NCI-H748 (cell line): ENCODE measurements around the gene LRMDA.
A peak's percentile ranks its signal among the peaks of the same experiment; 100 is the strongest.

Experiments
- DNase-seq: peaks from one replicate; lab custom pipeline; 2025; ENCODE audit not compliant: unreplicated experiment; lab: John Stamatoyannopoulos, UW

LRMDA gene

DNA sequence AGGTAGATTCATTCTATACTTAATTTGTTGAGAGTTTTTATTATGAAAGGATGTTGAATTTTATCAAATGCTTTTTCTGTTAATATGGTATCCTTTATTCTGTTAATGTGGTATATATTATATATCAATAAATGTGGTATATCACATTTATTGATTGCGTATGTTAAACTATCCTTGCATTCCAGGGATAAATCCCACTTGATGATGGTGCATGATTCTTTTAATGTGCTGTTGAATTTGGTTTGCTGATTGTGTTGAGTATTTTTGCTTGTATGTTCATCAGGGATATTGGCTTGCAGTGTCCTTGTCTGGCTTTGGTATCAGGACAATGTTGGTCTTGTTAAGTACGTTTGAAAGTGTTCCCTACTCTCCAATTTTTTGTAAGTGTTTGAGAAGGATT is 11.9 kb downstream of the LRMDA start:
- no peak for DNase-seq

DNA sequence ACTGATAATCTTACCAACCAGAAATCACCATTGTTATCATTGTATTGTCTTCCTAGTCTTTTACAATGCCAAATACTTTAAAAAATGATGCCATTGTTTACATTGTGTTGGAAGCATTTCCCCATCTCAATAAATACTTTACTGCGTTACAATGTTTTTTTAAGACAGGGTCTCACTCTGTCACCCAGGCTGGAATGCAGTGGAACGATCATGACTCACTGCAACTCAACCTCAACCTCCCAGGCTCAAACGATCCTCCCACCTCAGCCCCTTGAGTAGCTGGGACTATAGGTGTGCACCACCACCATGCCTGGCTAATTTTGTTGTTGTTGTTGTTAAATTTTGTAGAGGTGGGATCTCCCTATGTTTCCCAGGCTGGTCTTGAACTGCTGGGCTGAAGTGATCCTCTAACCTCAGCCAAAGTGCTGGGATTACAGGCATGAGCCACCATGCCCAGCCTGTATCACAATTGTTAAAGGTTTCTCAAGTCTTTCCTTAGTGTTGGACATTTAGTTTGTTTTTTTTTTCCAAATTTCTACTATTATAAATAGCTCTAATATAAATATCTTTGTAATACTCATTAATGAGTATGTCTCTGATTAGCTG is 13.5 kb downstream of the LRMDA start:
- DNase-seq, result no peak

- DNase-seq, result no peak
These were observed 15.1 kb downstream of the LRMDA start for GRCh38 chr10:75446508-75446907.

GRCh38 chr10:75448166-75448565 is 16.7 kb downstream of the LRMDA start:
- no peak for DNase-seq

- peak; percentile 73 for DNase-seq
These were observed 18.1 kb downstream of the LRMDA start for GRCh38 chr10:75449382-75450074.

GRCh38 chr10:75450075-75450445 is 18.6 kb downstream of the LRMDA start:
- peak; percentile 73 for DNase-seq

GRCh38 chr10:75450644-75451640 is 19.5 kb downstream of the LRMDA start:
- DNase-seq, result peak; percentile 53

GRCh38 chr10:75451831-75452230 is 20.4 kb downstream of the LRMDA start:
- peak; percentile 36 for DNase-seq

GRCh38 chr10:75452997-75453396 is 21.6 kb downstream of the LRMDA start:
- DNase-seq, result no peak

DNA sequence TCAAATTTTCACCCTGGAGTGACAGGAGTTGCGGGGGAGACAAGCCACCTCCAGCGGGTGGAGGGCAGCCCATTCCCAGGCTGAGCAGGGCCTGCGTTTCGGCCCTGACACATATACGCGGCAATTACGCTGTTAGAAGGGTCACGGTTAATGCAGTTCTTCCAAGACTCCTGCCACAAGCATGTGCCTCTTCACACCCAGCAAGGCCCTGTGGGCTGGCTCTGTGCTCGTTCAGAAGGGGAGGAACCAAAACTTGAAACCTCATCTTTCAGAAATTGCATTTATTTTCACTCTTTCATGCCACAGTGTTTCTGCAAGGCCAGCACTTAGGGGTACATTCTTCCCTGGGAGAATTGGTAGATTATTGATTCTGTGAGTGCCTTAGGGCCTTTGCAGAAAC is 24.7 kb downstream of the LRMDA start:
- no peak for DNase-seq

- DNase-seq, result no peak
These were observed 28.6 kb downstream of the LRMDA start for GRCh38 chr10:75460059-75460458.

DNA sequence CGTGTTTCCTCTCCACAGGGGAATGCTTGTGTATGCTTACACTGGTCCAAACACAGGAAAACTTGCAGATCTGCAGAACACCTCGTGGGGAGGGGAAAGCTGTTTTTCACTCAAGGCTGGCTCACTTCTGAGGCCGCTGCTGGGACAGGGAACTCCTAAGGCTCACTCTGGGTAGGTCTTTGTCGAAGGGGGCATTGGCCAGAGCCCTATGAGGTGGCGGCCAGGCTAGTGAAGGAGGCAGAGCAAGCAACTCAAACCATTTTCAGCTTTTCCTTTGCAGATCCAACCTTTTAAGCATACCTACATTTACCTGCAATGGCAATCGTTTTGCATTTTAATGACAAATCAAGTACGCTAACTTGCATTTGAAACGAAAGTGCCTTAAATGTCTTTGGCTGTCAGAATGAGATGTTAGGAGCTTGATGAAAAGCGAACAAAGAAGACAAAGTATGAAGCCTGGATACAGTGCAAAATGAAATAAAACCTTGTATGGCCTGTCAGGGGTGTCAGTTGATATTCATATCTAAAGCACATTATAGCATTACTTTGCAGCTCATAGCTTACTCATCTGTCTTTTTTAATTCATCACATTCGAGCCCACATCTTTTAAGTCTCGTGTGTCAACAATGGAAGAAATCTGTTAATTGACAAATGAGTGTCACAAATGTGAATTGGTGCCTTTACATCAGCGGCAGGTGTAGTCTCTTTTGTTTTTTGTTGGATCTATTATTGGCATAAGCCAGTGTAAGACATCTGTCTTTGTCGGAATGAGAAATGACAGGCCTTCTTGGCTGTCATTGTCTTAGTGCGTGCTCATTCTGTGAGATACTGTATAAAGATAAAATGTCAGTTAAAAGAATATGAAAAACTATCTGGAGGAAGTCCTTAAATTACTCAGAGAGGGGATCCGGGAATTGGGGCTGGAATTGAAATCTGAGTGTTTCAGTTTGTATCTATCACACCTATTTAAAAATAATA is 30.5 kb downstream of the LRMDA start:
- DNase-seq, result peak; percentile 44

GRCh38 chr10:75462865-75463264 is 31.4 kb downstream of the LRMDA start:
- DNase-seq, result no peak

DNA sequence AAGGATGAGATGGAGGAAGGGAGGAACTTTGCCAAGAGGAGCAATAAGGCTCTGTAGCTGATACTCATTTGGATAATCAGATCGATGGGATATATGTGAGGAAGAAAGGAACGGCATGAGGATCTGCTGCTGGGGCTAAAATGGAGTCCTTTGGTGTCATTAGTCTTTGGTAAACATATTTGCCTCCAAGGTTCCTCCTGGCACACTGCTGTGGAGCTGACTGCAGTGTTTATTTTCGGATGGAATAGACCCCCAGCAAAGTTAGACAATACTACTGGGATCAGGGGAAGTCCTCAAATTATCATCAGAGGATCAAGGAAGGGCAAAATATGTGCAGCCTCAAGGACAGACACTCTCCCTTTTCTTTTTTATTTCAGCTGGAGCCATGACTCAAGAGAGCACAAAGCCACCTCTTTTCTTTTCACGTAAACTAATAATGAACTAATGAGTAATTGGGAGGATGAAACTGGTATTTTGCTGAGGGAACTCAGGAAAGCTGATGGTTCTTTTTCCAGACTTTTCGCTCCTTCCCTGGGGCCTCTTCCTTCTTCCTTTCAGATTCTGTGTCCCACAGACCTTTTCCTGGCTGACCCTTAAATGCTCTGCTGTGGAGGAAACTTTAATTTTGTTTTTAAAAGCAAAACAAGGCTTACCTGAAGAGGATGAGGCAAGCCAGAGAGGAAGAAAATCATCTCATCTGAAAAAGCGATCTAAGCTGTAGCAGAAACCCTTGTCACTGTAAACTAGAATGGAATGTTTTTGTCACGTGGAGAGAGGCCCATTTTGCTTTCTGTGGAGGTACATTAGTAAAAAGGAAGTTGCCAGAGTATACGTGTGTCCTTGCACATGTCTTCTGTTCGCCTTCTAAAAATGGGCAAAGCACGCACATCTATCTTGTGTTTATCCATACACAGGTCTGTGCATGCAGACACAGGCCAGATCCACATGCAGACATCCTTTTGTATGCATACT is 33.3 kb downstream of the LRMDA start:
- DNase-seq, result no peak

DNA sequence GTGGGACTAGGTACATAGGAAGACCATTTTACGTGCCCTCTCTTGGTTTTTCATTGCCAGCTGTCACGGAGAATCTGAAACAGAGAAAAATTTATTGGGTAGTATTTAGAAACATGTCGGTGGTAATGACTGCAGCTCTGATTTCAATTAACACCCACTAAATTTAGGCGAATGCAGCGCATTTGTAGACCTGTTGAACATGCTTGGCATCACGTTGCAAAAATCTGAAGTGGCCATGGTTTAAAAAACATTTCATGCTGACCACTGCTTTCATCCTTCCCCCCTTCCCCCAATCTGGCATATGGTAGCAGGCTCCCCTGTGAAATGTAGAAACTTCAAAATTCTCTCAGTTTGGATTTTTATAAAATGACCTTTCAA is 34.0 kb downstream of the LRMDA start:
- no peak for DNase-seq

GRCh38 chr10:75466001-75466400 is 34.6 kb downstream of the LRMDA start:
- no peak for DNase-seq

DNA sequence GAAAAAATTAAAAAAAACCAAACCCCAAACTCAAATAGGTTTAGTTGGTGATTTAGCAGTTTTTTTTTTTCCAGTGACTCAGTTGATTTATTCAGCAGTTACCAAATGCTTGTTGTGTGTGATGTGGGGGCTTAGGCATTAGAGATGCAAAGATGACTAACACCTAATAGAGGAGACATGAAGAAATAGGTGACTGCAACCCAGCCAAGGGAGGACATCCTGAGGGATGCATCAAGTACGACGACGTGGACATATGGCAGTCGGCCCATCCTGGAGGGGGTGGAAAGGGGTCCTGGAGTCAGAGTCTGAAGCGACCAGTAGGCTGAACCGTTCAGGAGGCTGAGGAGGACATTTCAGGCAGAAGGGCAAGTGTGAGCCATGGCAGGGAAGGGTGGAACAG is 35.5 kb downstream of the LRMDA start:
- no peak for DNase-seq

DNA sequence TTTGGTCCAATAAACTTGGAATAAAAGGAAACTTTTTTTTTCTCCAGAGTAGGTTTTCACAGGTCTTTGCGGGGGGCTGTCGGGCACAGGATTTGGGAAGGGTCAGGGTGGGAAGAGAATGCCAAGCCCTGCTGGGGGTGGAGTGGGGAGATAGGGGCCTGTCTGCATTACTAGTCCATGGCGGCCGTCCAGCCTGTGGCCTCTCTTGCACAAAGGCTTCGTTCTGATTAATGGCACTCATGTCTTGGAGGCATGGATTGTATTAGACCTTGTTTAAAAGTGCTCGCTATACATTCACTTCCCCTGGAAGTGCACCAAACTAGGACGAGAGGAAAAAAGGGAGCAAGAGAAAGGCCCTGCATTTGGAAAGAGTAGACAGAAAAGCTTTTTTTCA is 37.2 kb downstream of the LRMDA start:
- no peak for DNase-seq

- no peak for DNase-seq
These were observed 37.7 kb downstream of the LRMDA start for GRCh38 chr10:75469006-75469616.
